SKM-1 (cell line): Measurements from ENCODE around the gene PRKAR1B.
"Not testable (repeated sequence)": the region's sequence is repeated elsewhere in the genome, so short reads cannot be mapped to it uniquely, and the experiment has no call there.

Source experiments
- DNase-seq: peaks from one replicate; lab custom pipeline; 2025; ENCODE audit not compliant: unreplicated experiment; lab: John Stamatoyannopoulos, UW

PRKAR1B gene

GRCh38 chr7:757741-758163 is 30.7 kb upstream of the PRKAR1B start:
- no peak for DNase-seq

- DNase-seq = no peak
These were observed 30.0 kb upstream of the PRKAR1B start for GRCh38 chr7:756928-757560.

- no peak for DNase-seq
These were observed 29.3 kb upstream of the PRKAR1B start for GRCh38 chr7:756231-756927.

- no peak for DNase-seq
These were observed 28.3 kb upstream of the PRKAR1B start for GRCh38 chr7:755413-755805.

GRCh38 chr7:754531-755412 is 27.7 kb upstream of the PRKAR1B start:
- no peak for DNase-seq

- DNase-seq = no peak
These were observed 26.1 kb upstream of the PRKAR1B start for GRCh38 chr7:753190-753589.

- DNase-seq = not testable (repeated sequence)
These were observed 25.2 kb upstream of the PRKAR1B start for GRCh38 chr7:752256-752655.

- no peak for DNase-seq
These were observed 24.7 kb upstream of the PRKAR1B start for GRCh38 chr7:751826-752225.

GRCh38 chr7:750111-750905 is 23.2 kb upstream of the PRKAR1B start:
- DNase-seq = no peak

- DNase-seq = no peak
These were observed 22.1 kb upstream of the PRKAR1B start for GRCh38 chr7:749140-749551.

- no peak for DNase-seq
These were observed 21.4 kb upstream of the PRKAR1B start for GRCh38 chr7:748446-748845.

GRCh38 chr7:747186-747585 is 20.1 kb upstream of the PRKAR1B start:
- DNase-seq = no peak

- DNase-seq = no peak
These were observed 19.3 kb upstream of the PRKAR1B start for GRCh38 chr7:746155-747061.

- no peak for DNase-seq
These were observed 18.5 kb upstream of the PRKAR1B start for GRCh38 chr7:745431-746154.

- no peak for DNase-seq
These were observed 17.9 kb upstream of the PRKAR1B start for GRCh38 chr7:744854-745430.

- DNase-seq = not testable (repeated sequence)
These were observed 17.0 kb upstream of the PRKAR1B start for GRCh38 chr7:744128-744520.

- not testable (repeated sequence) for DNase-seq
These were observed 16.5 kb upstream of the PRKAR1B start for GRCh38 chr7:743341-744127.

GRCh38 chr7:742791-743190 is 15.7 kb upstream of the PRKAR1B start:
- DNase-seq = no peak
